Gastrocnemius medialis (tissue), 4 donors: Measurements from ENCODE around the gene GPR139.

Experiments used
- CTCF ChIP-seq, 5 experiments: fragments of 450-650 bp in 3 of 5; fragments of 200-600 bp in 2 of 5; sonication (generic) in 2 of 5; IDR thresholded peaks in 4 of 5; conservative IDR thresholded peaks in 1 of 5; 1 replicate in 4 of 5; 2 replicates in 1 of 5; pipeline ENCODE4 v1.5.1; 2016 to 2019; ENCODE audit warnings: antibody characterized with exemption in 5 of 5, mild to moderate bottlenecking in 3 of 5, moderate library complexity in 3 of 5
- POLR2A ChIP-seq, 2 donors: fragments of 450-650 bp; IDR thresholded peaks; one replicate each; pipeline ENCODE4 v1.6.1; 2017; ENCODE audit warnings: antibody characterized with exemption in 2 of 2, mild to moderate bottlenecking in 2 of 2, moderate library complexity in 2 of 2

- TF ChIP-seq CTCF (IDR thresholded peaks at IDR 0.05 in 4 of 5, conservative IDR thresholded peaks at IDR 0.05 in 1 of 5) = no peak
- no peak for TF ChIP-seq POLR2A (IDR thresholded peaks at IDR 0.05)
Observed at GRCh38 chr16:20102521-20102920, 28.8 kb upstream of the GPR139 start.
